RWPE1 (cell line): ENCODE measurements around the gene MARVELD1.

Source experiments
- CTCF ChIA-PET: fragments of 350-600 bp; sonication (Branson Sonifier 250); formaldehyde crosslinking; extraction: SDS; loops from one replicate; lab custom pipeline; 2021; lab: Yijun Ruan, JAX
- POLR2A ChIA-PET: fragments of 400-600 bp; formaldehyde crosslinking; extraction: SDS; loops from one replicate; lab custom pipeline; 2020; ENCODE audit warnings: antibody characterized with exemption; ENCODE audit not compliant: low non-redundant PET; lab: Yijun Ruan, JAX
- DNase-seq: peaks from one replicate; pipeline ENCODE4 v3.0.0; 2012; ENCODE audit warnings: low spot score
- H3K27ac ChIP-seq: fragments of 450-650 bp; 2 replicates; pipeline ENCODE4 v1.5.1; 2017
- TF ChIP-seq, protein P1 (sequence below): fragments of 450-650 bp; conservative IDR thresholded peaks from 2 replicates; pipeline ENCODE4 v1.5.1; 2017; ENCODE audit warnings: low read depth, mild to moderate bottlenecking

Gene MARVELD1

DNA sequence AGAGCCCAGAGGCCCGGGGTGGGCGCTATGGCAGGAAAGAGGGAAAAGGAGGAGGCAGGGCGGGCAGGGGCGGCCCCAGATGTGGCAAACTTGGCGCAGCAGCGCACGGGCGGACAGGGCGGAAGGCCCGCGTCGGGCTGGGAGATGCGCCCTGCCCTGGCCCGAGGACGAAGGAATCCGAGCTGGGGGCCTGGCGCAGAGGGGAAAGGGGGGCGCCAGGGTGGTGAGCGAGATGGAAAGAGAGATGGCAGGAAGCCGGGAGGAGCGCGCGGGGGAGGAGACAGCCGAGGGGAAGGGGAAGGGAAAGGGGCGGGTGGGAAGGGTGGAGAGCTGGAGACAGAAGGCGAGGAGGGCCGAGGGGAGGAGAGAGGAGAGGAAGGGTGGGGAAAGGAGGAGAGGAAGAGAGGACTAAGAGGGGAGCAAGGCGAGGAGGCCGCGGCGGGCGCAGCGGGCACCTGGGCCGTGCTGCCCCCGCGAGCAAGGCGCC lies at the start of gene MARVELD1:
TSS of gene MARVELD1 (plus strand) at position 392 of the 487 bp plus-strand sequence. CDS start 147 bp downstream, outside the sequence.
- POLR2A ChIA-PET = interaction anchor here (0.6 to 2.4 kb wide), 7 partner anchors 11 to 30 kb away, joined by 3 to 15 read pairs (median 6); partner anchors contain the start of genes AVPI1 and ZFYVE27
- peak within 1 kb of the TSS; percentile 99 for H3K27ac ChIP-seq
- CTCF ChIA-PET = interaction anchor here (0.6 to 6.2 kb wide), 5 partner anchors 10 to 30 kb away, joined by 3 to 122 read pairs (median 6); partner anchors contain the start of gene ZFYVE27
- TF ChIP-seq, protein P1, sequence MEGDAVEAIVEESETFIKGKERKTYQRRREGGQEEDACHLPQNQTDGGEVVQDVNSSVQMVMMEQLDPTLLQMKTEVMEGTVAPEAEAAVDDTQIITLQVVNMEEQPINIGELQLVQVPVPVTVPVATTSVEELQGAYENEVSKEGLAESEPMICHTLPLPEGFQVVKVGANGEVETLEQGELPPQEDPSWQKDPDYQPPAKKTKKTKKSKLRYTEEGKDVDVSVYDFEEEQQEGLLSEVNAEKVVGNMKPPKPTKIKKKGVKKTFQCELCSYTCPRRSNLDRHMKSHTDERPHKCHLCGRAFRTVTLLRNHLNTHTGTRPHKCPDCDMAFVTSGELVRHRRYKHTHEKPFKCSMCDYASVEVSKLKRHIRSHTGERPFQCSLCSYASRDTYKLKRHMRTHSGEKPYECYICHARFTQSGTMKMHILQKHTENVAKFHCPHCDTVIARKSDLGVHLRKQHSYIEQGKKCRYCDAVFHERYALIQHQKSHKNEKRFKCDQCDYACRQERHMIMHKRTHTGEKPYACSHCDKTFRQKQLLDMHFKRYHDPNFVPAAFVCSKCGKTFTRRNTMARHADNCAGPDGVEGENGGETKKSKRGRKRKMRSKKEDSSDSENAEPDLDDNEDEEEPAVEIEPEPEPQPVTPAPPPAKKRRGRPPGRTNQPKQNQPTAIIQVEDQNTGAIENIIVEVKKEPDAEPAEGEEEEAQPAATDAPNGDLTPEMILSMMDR = no peak
- DNase-seq = peak; percentile 83

DNA sequence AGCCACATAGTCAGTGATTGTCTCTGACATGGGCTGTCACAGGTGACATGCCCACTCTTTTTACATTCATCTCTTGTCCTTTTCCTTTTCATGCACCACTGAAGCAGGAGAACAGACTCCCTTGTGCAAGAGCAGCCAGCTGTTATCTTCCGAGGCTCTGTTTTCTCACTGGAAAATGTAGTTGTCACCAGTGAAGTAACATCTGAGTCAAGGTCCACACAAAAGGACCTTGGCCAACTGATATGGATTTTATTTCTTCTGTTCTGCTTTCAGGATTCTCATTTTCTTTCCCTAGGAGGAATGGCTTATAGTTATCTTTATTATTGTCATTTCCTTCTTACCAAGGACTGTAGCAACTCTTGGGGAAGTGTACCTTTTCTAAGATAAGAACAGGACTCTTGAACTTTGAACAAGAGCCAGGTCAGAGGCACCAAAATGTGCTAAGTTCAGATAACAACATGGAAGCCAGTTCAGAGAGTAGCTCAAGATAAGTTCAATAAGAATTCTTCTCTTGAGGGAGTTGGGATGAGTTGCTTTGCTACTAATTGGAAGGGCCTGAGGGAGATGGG lies 49.2 kb upstream of the MARVELD1 start:
- no peak for DNase-seq
- TF ChIP-seq, protein P1 = no peak
- POLR2A ChIA-PET = no interaction called here
- no peak overlapping the region for H3K27ac ChIP-seq
- CTCF ChIA-PET = no interaction called here

DNA sequence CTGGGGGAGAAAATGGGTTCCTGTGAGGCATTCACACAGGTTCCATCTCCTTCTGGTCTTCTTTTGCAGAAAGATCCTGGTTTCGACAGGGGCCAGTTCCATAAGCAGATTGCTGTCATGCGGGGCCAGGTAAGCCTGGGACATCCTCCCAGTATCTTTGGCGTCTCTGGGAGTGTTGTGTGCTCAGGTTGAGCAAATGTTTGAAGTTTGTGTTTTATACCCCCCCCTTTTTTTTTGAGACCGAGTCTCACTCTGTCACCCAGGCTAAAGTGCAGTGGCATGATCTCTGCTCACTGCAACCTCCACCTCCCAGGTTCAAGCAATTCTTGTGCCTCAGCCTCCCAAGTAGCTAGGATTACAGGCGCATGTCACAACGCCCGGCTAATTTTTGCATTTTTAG lies 46.5 kb upstream of the MARVELD1 start:
- H3K27ac ChIP-seq = no peak overlapping the region
- TF ChIP-seq, protein P1 = no peak
- CTCF ChIA-PET = interaction anchor here (1.2 kb wide), 1 partner anchor 95 kb away, joined by 3 read pairs; no protein-coding TSS in a partner anchor
- DNase-seq = no peak
- POLR2A ChIA-PET = no interaction called here

DNA sequence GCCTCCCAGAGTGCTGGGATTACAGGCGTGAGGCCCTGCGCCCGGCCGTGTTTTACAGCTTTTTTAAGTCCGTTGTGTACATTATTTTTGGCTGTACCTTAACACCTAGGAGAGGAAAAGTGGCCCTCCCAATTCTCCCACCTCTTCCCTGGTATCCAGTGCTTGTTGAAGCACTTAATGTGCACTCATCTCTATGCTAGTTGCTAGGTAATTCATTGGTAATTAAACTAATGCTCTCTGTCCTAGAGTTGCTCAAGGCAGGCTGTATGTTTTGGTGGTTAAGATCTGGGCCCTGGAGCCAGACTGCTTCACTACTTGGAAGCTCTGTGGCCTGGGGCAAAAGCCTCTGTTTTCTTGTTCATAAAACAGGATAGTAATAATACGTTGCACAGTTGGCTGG lies 46.1 kb upstream of the MARVELD1 start:
- no peak for DNase-seq
- TF ChIP-seq, protein P1 = no peak
- H3K27ac ChIP-seq = no peak overlapping the region
- CTCF ChIA-PET = interaction anchor here (1.2 kb wide), 1 partner anchor 96 kb away, joined by 3 read pairs; no protein-coding TSS in a partner anchor
- POLR2A ChIA-PET = no interaction called here

DNA sequence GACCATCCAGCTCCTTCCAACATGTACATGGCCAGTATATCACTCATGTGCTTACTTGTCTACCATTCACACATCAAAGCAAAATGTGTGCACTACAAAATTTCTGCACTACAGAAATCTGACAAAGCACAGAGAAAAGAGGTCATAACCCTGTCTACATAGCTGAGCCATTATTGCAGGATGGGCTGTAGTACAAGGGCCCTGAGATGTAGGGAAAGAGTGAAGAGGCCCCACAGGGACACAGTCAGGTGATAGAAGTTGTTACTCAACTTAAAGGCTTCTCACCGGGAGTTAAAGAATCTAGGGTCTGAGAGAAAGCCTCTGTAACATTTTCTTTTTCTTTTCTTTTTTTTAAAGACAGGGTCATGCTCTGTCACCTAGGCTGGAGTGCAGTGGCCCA lies 44.0 kb upstream of the MARVELD1 start:
- DNase-seq = no peak
- no peak overlapping the region for H3K27ac ChIP-seq
- POLR2A ChIA-PET = no interaction called here
- TF ChIP-seq, protein P1 = no peak
- CTCF ChIA-PET = interaction anchor here (0.6 to 1.4 kb wide), 3 partner anchors 12 to 95 kb away, joined by 3 to 4 read pairs (median 3); no protein-coding TSS in a partner anchor

DNA sequence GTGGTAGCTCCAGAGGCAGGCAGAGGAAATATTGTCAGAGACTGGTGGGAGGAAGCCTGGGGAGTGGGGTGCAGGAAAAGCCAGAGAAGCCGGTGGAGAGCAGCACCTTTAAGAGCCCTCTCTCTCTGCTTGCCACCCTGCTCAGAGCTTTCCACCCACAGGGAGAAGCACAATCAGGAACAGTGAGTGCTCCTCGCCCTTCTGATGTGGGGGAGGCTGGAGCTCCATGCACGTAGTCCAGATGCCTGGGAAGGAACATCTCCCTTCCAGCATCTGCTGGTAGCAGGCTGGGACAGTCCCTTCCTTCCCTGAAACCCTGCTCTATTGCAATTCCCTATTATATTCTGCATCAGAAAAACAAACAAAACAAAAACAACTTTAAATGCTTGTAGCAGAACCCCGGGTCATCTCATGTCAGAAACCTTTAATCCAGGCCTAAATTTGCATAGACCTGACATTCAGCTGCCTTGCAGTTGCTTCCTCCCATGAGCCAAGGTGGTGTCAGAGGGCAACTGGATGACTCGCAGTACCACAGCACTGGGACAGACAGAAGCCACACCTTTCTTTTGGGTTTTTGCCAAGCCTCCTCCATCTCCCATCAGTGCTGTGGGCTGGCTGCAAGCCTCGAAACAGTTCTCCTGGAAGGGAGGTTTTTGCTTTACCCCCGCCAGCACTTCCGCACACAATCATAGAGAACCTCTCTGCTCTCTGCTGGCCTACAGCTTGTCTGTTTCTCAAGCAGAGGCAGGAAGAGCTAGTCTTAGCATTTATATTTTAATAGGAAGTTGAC lies 39.6 kb upstream of the MARVELD1 start:
- no peak for DNase-seq
- peak overlapping the region; percentile 65 for H3K27ac ChIP-seq
- ChIA-PET POLR2A (interaction anchor here (0.7 kb wide), 1 partner anchor 13 kb away, joined by 3 read pairs; the partner anchor contains the start of gene AVPI1), CTCF (no interaction called here)
- TF ChIP-seq, protein P1 = no peak
